Measurements from ENCODE around the gene FAM222A.

The FAM222A gene

GRCh38 chr12:109731231-109731731, 17.7 kb downstream of the FAM222A start:
- Histone ChIP-seq H3K9ac (ENCODE audit: low read length) (no peak overlapping the region), H3K9me2 (replicated peaks; ENCODE audit: insufficient read depth, low read length) (no peaks in the 10 kb centered on the region), H3K9me3 (ENCODE audit: insufficient read depth, low read length) (no peaks in the 10 kb centered on the region), H3K4me2 (ENCODE audit: low read depth, low read length, poor library complexity, severe bottlenecking) (no peak overlapping the region), H3K79me2 (ENCODE audit: insufficient read depth, low read length) (no peaks in the 10 kb centered on the region), H3K27ac (ENCODE audit: low read depth, low read length) (no peak overlapping the region), H4K20me1 (ENCODE audit: low read depth, low read length) (no peaks in the 10 kb centered on the region), H3K36me3 (ENCODE audit: low read length) (no peaks in the 10 kb centered on the region), H2AFZ (ENCODE audit: low read depth, low read length, severe bottlenecking) (no peak overlapping the region), H3K4me3 (ENCODE audit: insufficient read depth, low read length, poor library complexity, severe bottlenecking) (no peak overlapping the region), H3F3A (ENCODE audit: insufficient read depth) (no peaks in the 10 kb centered on the region), H3K27me3 (ENCODE audit: low read length) (no peaks in the 10 kb centered on the region)
- TF ChIP-seq EZH2phosphoT487 (conservative IDR thresholded peaks at IDR 0.05; ENCODE audit: low read length), result no peak

GRCh38 chr12:109731806-109732205, 18.2 kb downstream of the FAM222A start:
- no peaks in the 10 kb centered on the region for H3K36me3 ChIP-seq (ENCODE audit: low read length)
- no peaks in the 10 kb centered on the region for H3K9me2 ChIP-seq (replicated peaks; ENCODE audit: insufficient read depth, low read length)
- H3K79me2 ChIP-seq (ENCODE audit: insufficient read depth, low read length), result no peaks in the 10 kb centered on the region
- TF ChIP-seq, protein P1, sequence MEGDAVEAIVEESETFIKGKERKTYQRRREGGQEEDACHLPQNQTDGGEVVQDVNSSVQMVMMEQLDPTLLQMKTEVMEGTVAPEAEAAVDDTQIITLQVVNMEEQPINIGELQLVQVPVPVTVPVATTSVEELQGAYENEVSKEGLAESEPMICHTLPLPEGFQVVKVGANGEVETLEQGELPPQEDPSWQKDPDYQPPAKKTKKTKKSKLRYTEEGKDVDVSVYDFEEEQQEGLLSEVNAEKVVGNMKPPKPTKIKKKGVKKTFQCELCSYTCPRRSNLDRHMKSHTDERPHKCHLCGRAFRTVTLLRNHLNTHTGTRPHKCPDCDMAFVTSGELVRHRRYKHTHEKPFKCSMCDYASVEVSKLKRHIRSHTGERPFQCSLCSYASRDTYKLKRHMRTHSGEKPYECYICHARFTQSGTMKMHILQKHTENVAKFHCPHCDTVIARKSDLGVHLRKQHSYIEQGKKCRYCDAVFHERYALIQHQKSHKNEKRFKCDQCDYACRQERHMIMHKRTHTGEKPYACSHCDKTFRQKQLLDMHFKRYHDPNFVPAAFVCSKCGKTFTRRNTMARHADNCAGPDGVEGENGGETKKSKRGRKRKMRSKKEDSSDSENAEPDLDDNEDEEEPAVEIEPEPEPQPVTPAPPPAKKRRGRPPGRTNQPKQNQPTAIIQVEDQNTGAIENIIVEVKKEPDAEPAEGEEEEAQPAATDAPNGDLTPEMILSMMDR (IDR thresholded peaks at IDR 0.05; ENCODE audit: insufficient read depth, low read length, poor library complexity, severe bottlenecking), result no peak
- no peak for TF ChIP-seq EZH2phosphoT487 (conservative IDR thresholded peaks at IDR 0.05; ENCODE audit: low read length)
- no peak overlapping the region for H3K9ac ChIP-seq (ENCODE audit: low read length)
- H3K4me3 ChIP-seq (ENCODE audit: insufficient read depth, low read length, poor library complexity, severe bottlenecking), result no peak overlapping the region
- H3F3A ChIP-seq (ENCODE audit: insufficient read depth), result no peaks in the 10 kb centered on the region
- H3K9me3 ChIP-seq (ENCODE audit: insufficient read depth, low read length), result no peaks in the 10 kb centered on the region
- H3K4me2 ChIP-seq (ENCODE audit: low read depth, low read length, poor library complexity, severe bottlenecking), result no peak overlapping the region
- H3K27ac ChIP-seq (ENCODE audit: low read depth, low read length), result no peak overlapping the region
- no peak overlapping the region for H2AFZ ChIP-seq (ENCODE audit: low read depth, low read length, severe bottlenecking)
- H3K27me3 ChIP-seq (ENCODE audit: low read length), result no peaks in the 10 kb centered on the region
- no peaks in the 10 kb centered on the region for H4K20me1 ChIP-seq (ENCODE audit: low read depth, low read length)

DNA sequence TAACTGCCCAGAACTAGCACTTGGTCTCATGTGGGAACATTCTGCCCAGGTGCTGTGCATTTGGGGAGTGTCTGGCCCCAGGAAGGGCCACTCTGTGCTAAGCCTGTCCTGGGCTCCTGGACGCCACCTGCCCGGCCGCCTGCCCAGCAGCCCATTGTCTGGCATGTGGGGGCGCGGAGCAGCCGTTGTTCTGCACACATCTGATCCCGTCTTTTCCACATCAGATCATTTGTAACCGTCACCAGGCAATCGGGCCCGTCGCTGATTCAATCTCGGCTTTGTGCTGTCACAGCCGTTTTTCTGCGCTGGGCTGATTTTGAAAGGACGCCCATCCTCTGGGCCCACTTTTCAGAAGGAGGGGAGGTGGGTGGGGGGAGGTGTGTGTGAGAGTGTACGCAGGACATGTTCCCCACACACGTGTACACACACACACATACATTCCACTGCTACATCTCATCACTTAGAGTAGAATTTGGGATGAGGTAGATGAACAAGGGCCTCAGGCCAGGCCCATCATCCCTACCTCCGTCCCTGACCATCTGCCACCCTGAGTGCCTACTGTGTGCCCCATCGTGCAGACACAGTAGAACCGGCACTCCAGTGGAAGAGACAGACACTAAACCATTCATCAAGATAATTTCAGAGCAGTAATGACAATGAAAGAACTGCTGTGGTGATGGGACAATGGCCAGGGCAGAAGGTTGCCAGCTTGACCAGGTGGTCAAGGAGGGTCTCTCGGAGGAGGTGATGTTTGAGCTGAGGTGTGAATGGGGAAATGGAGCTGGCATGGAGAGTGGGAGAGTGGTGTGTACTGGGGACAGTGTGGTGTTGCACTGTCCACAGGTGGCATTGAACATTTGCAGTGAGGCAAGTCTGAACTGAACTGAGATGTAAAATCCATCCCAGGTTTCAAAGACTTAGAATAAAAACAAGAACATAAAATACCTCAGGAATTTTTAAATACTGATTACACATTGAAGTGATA, 19.0 kb downstream of the FAM222A start:
- Histone ChIP-seq H3K79me2 (ENCODE audit: insufficient read depth, low read length) (no peaks in the 10 kb centered on the region), H3K4me2 (ENCODE audit: low read depth, low read length, poor library complexity, severe bottlenecking) (no peak overlapping the region), H3K9me3 (ENCODE audit: insufficient read depth, low read length) (no peaks in the 10 kb centered on the region), H3K9me2 (replicated peaks; ENCODE audit: insufficient read depth, low read length) (no peaks in the 10 kb centered on the region), H2AFZ (ENCODE audit: low read depth, low read length, severe bottlenecking) (no peak overlapping the region), H3K4me3 (ENCODE audit: insufficient read depth, low read length, poor library complexity, severe bottlenecking) (no peak overlapping the region), H3F3A (ENCODE audit: insufficient read depth) (no peaks in the 10 kb centered on the region), H3K27me3 (ENCODE audit: low read length) (no peaks in the 10 kb centered on the region), H3K9ac (ENCODE audit: low read length) (no peak overlapping the region), H4K20me1 (ENCODE audit: low read depth, low read length) (no peaks in the 10 kb centered on the region), H3K36me3 (ENCODE audit: low read length) (no peaks in the 10 kb centered on the region), H3K27ac (ENCODE audit: low read depth, low read length) (no peak overlapping the region)
- TF ChIP-seq, protein P1 (IDR thresholded peaks at IDR 0.05; ENCODE audit: insufficient read depth, low read length, poor library complexity, severe bottlenecking), result no peak
- TF ChIP-seq EZH2phosphoT487 (conservative IDR thresholded peaks at IDR 0.05; ENCODE audit: low read length), result no peak

All from SU-DHL-6 (cell line).